Cardiac fibroblast (primary cell): Measurements from ENCODE around the gene STAB1.

Source experiments
- DNase-seq, 2 donors: peaks; one replicate each; pipeline versions ENCODE4 v3.0.0 to v3.0.0-alpha.2; 2010; ENCODE audit warnings: low read depth in 2 of 2
- H3K4me3 ChIP-seq, 2 donors: replicated peaks in 1 of 2; 1 replicate in 1 of 2; 2 replicates in 1 of 2; pipeline ENCODE4 v1.5.1; 2011; ENCODE audit warnings: low read depth in 2 of 2, low read length in 2 of 2, mild to moderate bottlenecking in 2 of 2, moderate library complexity in 1 of 2
- TF ChIP-seq, protein P1 (sequence below): IDR thresholded peaks from one replicate; pipeline ENCODE4 v1.5.1; 2011; ENCODE audit warnings: low read depth, mild to moderate bottlenecking, low read length, inconsistent platforms

Gene STAB1

DNA sequence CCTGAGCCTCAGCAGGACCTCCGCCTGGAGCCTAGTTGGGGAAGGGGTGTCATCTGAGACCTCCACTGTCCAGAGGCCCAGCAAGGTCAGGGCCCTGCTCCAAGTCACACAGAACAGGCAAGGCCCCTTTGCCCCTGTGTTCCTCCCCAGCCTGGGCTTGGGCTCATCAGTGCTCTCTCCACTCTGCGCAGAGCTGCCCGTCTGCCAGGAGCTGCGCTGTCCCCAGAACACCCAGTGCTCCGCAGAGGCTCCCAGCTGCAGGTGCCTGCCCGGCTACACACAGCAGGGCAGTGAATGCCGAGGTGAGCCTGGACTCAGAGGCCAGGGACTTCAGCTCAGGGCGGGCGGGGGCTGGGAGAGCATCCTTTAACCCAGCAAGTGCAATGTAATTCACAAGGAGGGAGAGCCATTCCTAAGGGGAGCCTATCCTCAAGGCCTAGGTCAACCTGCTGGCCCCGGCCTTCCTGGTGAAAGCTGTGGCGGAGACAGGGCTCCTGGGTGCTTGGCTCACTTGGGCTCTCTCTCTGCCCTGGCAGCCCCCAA lies 7.7 kb downstream of the STAB1 start:
- TF ChIP-seq, protein P1, sequence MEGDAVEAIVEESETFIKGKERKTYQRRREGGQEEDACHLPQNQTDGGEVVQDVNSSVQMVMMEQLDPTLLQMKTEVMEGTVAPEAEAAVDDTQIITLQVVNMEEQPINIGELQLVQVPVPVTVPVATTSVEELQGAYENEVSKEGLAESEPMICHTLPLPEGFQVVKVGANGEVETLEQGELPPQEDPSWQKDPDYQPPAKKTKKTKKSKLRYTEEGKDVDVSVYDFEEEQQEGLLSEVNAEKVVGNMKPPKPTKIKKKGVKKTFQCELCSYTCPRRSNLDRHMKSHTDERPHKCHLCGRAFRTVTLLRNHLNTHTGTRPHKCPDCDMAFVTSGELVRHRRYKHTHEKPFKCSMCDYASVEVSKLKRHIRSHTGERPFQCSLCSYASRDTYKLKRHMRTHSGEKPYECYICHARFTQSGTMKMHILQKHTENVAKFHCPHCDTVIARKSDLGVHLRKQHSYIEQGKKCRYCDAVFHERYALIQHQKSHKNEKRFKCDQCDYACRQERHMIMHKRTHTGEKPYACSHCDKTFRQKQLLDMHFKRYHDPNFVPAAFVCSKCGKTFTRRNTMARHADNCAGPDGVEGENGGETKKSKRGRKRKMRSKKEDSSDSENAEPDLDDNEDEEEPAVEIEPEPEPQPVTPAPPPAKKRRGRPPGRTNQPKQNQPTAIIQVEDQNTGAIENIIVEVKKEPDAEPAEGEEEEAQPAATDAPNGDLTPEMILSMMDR = no peak
- DNase-seq = no peak
- no peak overlapping the region for H3K4me3 ChIP-seq

DNA sequence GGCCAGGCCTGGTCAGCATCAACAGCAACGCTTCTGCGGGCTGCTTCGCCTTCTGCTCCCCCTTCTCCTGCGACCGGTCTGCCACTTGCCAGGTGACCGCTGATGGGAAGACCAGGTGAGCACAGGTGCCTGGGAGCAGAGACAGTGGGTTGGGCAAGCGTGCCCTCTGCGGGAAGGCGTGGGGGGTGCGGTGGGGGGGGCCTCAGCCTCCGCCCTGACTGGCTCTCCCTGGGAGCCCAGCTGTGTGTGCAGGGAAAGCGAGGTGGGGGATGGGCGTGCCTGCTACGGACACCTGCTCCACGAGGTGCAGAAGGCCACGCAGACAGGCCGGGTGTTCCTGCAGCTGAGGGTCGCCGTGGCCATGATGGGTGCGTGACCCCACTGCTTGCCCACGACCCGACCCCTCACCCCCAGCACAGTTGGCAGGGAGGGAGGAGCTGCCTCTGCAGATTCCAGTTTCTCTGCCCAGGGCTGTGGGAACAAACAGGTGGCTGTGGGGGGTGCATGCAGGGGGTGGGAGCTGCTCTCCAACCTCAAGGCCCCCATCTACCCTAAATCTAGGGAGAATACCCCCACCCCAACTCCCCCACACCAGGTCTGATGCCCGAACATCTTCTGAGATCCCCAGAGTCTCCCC lies 8.8 kb downstream of the STAB1 start:
- no peak overlapping the region for H3K4me3 ChIP-seq
- TF ChIP-seq, protein P1 = no peak
- DNase-seq = no peak

DNA sequence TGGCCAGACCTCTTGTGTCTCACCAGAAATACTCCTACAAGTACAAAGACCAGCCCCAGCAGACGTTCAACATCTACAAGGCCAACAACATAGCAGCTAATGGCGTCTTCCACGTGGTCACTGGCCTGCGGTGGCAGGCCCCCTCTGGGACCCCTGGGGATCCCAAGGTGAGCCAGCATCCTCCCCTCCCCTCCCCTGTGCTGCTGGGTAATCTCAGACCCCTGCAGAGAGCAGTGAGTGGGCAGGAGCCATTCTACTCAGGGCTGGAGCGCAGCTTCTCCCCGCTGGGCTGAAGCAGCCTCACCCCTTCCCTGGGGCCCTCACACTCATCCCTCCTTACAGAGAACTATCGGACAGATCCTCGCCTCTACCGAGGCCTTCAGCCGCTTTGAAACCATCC lies 9.8 kb downstream of the STAB1 start:
- DNase-seq = no peak
- no peak overlapping the region for H3K4me3 ChIP-seq
- TF ChIP-seq, protein P1 = no peak

GRCh38 chr3:52506266-52506966 lies 11.3 kb downstream of the STAB1 start:
- no peak overlapping the region for H3K4me3 ChIP-seq
- no peak for DNase-seq
- TF ChIP-seq, protein P1 = no peak

- DNase-seq = peak; percentile 30 to 52
- TF ChIP-seq, protein P1 = no peak
- no peak overlapping the region for H3K4me3 ChIP-seq
These were observed 12.2 kb downstream of the STAB1 start for GRCh38 chr3:52507359-52507758.

GRCh38 chr3:52509753-52510328 lies 14.7 kb downstream of the STAB1 start:
- no peak for DNase-seq
- H3K4me3 ChIP-seq = no peak overlapping the region
- TF ChIP-seq, protein P1 = no peak
